ENCODE measurements around the gene RBMXL3. TPM values are rescaled to one million over a fixed set of nuclear protein-coding genes. Genes with fewer than 3 reads are reported as not detected.

Gene RBMXL3
- total RNA-seq, 1 donor from 2014 or later, result not detected

- intact Hi-C loops (cut with DNase I), result no loop called here
- no peak for DNase-seq (ENCODE audit: low spot score)
These were observed 43.8 kb downstream of the RBMXL3 start for GRCh38 chrX:115232933-115233496.

- no peak for DNase-seq (ENCODE audit: low spot score)
- intact Hi-C loops (cut with DNase I), result no loop called here
These were observed 44.6 kb downstream of the RBMXL3 start, which contains the start of gene LRCH2 for GRCh38 chrX:115233497-115234455. Gene LRCH2 (minus strand): TSS chrX:115234096. CDS start chrX:115234041, 55 bp downstream.

- DNase-seq (ENCODE audit: low spot score), result no peak
- intact Hi-C loops (cut with DNase I), result no loop called here
These were observed 45.3 kb downstream of the RBMXL3 start for GRCh38 chrX:115234461-115234860.

- DNase-seq (ENCODE audit: low spot score), result no peak
- intact Hi-C loops (cut with DNase I), result no loop called here
These were observed 47.4 kb downstream of the RBMXL3 start for GRCh38 chrX:115236560-115236959.

GRCh38 chrX:115237056-115237455, 47.8 kb downstream of the RBMXL3 start:
- intact Hi-C loops (cut with DNase I), result no loop called here

More at GRCh38 chrX:115237056-115237455, 47.8 kb downstream of the RBMXL3 start:
- DNase-seq (ENCODE audit: low spot score), result no peak

Other genes with a start within 250 kb of the RBMXL3 start
- gene IL13RA2, start 171.8 kb upstream of the RBMXL3 start, total RNA-seq, result 0.54 TPM
- gene LRCH2, start 44.7 kb downstream of the RBMXL3 start, total RNA-seq, result 1.2 TPM
- not detected for gene LUZP4, start 100.3 kb downstream of the RBMXL3 start, total RNA-seq

Data from cardiac septum (tissue), 1 donor.